ENCODE measurements around the gene SYN1. TPM values are rescaled to one million over a fixed set of nuclear protein-coding genes. Genes with fewer than 3 reads are reported as not detected.

The SYN1 gene
- total RNA-seq, 4 donors from 2014 or later, result 0.27 TPM; not detected in 2

DNA sequence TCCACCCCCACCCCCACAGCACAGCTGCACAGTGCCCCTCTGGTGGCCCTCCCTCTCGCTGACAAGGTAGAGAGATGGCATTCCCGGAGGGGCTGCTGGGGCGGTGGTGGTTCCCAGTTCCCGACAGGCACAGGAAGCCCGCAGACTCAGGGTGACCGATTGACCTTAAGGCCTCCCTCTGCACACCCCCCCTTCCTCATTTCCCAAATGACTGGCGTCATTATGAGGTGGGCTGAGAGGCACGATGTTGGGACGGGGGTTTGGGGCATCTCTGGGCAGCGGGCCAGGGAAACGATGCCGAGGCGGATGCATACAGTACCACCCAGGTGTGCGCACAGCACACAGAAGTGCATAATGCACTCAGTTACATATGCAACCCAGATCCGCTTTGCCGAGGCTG is 41.0 kb downstream of the SYN1 start:
- Histone ChIP-seq H3K4me3 (no peak overlapping the region), H3K9me3 (no peaks in the 10 kb centered on the region), H3K27ac (no peak overlapping the region), H3K4me1 (peaks cover 0 to 30% (median 4%) of the 10 kb centered on the region in 3 donors), H3K36me3 (no peaks in the 10 kb centered on the region), H3K27me3 (peaks cover 7% of the 10 kb centered on the region)
- TF ChIP-seq POLR2AphosphoS5 (IDR thresholded peaks at IDR 0.05), result no peak
- TF ChIP-seq, protein P1, sequence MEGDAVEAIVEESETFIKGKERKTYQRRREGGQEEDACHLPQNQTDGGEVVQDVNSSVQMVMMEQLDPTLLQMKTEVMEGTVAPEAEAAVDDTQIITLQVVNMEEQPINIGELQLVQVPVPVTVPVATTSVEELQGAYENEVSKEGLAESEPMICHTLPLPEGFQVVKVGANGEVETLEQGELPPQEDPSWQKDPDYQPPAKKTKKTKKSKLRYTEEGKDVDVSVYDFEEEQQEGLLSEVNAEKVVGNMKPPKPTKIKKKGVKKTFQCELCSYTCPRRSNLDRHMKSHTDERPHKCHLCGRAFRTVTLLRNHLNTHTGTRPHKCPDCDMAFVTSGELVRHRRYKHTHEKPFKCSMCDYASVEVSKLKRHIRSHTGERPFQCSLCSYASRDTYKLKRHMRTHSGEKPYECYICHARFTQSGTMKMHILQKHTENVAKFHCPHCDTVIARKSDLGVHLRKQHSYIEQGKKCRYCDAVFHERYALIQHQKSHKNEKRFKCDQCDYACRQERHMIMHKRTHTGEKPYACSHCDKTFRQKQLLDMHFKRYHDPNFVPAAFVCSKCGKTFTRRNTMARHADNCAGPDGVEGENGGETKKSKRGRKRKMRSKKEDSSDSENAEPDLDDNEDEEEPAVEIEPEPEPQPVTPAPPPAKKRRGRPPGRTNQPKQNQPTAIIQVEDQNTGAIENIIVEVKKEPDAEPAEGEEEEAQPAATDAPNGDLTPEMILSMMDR (IDR thresholded peaks at IDR 0.05), result no peak
- TF ChIP-seq EP300 (IDR thresholded peaks at IDR 0.05), result no peak
- no peak for TF ChIP-seq POLR2A (IDR thresholded peaks at IDR 0.05)
- ATAC-seq, result no peak
- WGBS, 2 donors (ENCODE audit: low coverage in 1 of 2), result no CpG with 5 or more reads among the region's 16 CpGs

DNA sequence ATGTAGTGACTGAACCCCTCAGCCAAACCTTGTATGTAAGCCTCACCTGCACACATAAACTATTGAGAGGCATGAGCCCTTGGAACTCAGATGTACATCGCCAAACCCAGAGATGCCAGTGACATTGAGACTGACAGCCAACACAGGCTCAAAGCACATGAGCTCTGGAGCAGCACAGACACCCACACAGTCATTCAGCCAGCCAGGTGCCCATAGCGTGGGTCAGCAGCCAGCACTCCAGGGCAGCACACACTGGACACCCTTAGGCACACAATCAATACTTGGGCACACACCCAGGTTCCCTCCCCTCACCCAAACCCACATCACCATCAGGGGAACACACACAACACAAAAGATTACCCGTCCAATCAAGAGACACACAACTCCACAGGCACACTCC is 41.8 kb downstream of the SYN1 start:
- no peaks in the 10 kb centered on the region for H3K9me3 ChIP-seq
- 71% methylated on average over 1 of the region's 3 CpGs; no CpG with 5 or more reads in 1 of the 2 donors for WGBS, 2 donors (ENCODE audit: low coverage in 1 of 2)
- H3K4me1 ChIP-seq, result peaks cover 0 to 26% (median 0%) of the 10 kb centered on the region in 3 donors
- no peak for TF ChIP-seq EP300 (IDR thresholded peaks at IDR 0.05)
- TF ChIP-seq POLR2AphosphoS5 (IDR thresholded peaks at IDR 0.05), result no peak
- TF ChIP-seq, protein P1 (IDR thresholded peaks at IDR 0.05), result no peak
- no peak for TF ChIP-seq POLR2A (IDR thresholded peaks at IDR 0.05)
- H3K36me3 ChIP-seq, result no peaks in the 10 kb centered on the region
- H3K4me3 ChIP-seq, result no peak overlapping the region
- H3K27ac ChIP-seq, result no peak overlapping the region
- H3K27me3 ChIP-seq, result peaks cover 7% of the 10 kb centered on the region
- no peak for ATAC-seq

DNA sequence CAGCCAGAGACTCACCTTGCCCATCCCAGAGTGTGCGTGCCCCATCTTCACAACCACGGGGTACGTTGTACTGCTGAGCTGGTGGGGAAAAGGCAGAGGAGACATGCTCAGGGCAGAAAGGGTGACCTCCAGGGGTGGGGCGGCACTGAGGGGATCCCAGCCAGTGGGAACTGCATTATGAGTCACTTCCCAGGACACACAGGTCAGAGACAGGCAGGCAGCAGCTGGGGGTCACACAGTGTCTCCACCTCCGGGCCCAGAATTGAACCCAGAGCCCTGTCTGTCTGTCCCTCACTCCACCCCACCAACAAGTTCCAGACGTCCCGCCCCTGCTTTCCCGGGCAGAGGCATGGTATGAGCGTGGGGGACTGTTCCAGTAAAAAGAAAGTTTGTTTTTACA is 42.2 kb downstream of the SYN1 start:
- Histone ChIP-seq H3K27ac (no peak overlapping the region), H3K4me3 (no peak overlapping the region), H3K27me3 (peaks cover 7% of the 10 kb centered on the region), H3K36me3 (no peaks in the 10 kb centered on the region), H3K4me1 (peaks cover 0 to 21% (median 0%) of the 10 kb centered on the region in 3 donors), H3K9me3 (no peaks in the 10 kb centered on the region)
- no peak for ATAC-seq
- TF ChIP-seq, protein P1 (IDR thresholded peaks at IDR 0.05), result no peak
- TF ChIP-seq POLR2A (IDR thresholded peaks at IDR 0.05) (no peak), POLR2AphosphoS5 (IDR thresholded peaks at IDR 0.05) (no peak), EP300 (IDR thresholded peaks at IDR 0.05) (no peak)
- no CpG with 5 or more reads among the region's 9 CpGs for WGBS, 2 donors (ENCODE audit: low coverage in 1 of 2)

DNA sequence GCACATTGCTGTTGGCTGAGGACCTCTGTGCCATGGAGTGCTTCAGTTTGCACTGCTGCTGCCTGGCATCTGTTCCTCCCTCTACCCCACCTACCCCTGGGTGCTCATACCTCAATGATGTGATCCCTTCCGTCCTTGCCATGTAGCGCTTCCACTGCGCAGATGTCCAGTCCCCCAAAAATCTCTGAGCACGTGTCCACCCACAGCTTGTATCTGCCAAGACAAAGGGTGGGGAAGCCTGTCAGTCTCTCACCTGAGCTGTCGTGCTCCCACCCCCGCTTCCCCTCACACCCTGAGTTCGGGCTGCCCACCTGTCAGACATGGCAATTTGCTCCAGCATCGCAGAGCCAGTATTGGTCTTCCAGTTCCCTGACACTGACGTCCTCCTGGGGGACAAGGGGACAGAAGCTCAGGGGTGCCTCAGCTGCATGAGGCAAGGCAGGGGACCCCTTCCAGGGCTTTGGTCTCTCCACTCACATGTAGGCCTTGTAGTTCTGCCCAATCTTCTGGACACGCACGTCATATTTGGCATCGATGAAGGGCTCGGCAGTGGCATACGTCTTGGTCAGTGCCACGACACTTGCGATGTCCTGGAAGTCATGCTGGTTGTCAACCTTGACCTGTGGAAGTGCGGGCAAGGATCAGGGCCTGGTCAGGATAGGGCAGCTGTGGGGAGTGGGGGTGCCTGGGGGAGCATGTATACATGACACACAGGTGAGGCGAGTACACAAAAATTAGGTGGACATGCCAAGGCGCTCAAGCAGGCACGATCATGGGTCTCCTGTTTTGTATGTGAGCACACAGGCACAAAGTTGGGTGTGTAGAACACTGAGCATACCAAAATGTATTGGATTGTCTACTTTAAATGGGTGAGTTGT is 43.4 kb downstream of the SYN1 start:
- no peak for ATAC-seq
- H3K36me3 ChIP-seq, result peaks cover 0 to 9% of the 10 kb centered on the region in 2 donors
- peaks cover 7% of the 10 kb centered on the region for H3K27me3 ChIP-seq
- no peaks in the 10 kb centered on the region for H3K9me3 ChIP-seq
- H3K4me1 ChIP-seq, result peaks cover 0 to 14% (median 0%) of the 10 kb centered on the region in 3 donors
- no peak overlapping the region for H3K27ac ChIP-seq
- 90% methylated on average over 12 of the region's 20 CpGs; no CpG with 5 or more reads in 1 of the 2 donors for WGBS, 2 donors (ENCODE audit: low coverage in 1 of 2)
- TF ChIP-seq, protein P1 (IDR thresholded peaks at IDR 0.05), result no peak
- no peak for TF ChIP-seq POLR2AphosphoS5 (IDR thresholded peaks at IDR 0.05)
- no peak for TF ChIP-seq POLR2A (IDR thresholded peaks at IDR 0.05)
- TF ChIP-seq EP300 (IDR thresholded peaks at IDR 0.05), result no peak
- no peak overlapping the region for H3K4me3 ChIP-seq
